ENCODE measurements around the gene DPH6. TPM values are rescaled to one million over a fixed set of nuclear protein-coding genes. Genes with fewer than 3 reads are reported as not detected.
A peak's percentile ranks its signal among the peaks of the same experiment; 100 is the strongest.

DPH6 gene
- total and polyA plus RNA-seq, 8 donors, result 9.8 to 19.1 (median 13.7) TPM

DNA sequence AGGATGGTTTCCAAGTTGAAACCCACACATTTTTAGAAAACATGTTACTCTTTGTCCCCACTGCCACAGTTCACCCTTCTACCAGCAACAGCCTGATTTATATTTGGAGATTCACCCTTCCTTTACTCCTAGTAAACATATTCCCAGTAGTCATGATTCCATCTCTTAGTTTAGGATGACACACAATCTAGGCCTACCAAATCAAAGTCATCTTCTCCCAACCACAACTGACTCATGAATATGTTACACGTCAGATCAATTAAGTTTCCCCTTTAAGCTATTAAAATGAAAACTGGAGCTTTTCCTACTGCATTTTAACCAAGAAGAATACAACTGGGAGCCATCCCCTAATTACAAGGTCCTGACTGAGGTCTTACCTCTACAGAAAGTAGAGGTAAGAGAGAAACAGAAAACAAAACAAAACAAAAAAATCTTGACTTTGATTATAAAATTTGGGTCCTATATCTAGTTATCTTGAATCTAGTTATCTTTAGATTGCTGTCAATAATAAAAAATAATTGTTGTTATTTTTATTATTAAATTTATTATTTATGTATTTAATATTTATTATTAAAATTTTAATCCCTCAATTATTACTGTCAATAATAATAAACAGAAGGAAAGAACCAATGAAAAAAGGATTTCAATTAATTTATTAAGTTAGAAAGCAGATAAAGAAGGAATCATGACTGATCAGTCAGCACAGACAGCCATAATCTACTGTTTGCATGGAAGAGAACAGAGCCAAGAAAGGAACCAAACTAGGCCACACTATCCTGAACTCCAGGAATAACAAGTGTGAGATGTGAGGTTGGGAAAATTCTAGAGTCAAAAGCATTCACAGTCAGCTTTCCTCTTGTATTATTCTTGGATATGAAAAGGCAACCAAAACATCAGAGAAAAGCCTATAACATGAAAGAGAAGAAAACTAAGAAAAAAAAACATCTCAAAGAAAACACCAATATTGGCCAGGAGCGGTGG is 12.5 kb downstream of the DPH6 start:
- TF ChIP-seq, protein P1, sequence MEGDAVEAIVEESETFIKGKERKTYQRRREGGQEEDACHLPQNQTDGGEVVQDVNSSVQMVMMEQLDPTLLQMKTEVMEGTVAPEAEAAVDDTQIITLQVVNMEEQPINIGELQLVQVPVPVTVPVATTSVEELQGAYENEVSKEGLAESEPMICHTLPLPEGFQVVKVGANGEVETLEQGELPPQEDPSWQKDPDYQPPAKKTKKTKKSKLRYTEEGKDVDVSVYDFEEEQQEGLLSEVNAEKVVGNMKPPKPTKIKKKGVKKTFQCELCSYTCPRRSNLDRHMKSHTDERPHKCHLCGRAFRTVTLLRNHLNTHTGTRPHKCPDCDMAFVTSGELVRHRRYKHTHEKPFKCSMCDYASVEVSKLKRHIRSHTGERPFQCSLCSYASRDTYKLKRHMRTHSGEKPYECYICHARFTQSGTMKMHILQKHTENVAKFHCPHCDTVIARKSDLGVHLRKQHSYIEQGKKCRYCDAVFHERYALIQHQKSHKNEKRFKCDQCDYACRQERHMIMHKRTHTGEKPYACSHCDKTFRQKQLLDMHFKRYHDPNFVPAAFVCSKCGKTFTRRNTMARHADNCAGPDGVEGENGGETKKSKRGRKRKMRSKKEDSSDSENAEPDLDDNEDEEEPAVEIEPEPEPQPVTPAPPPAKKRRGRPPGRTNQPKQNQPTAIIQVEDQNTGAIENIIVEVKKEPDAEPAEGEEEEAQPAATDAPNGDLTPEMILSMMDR (IDR thresholded peaks at IDR 0.05), result no peak
- no peak overlapping the region for H3K4me3 ChIP-seq
- H3K4me1 ChIP-seq, result no peaks in the 10 kb centered on the region
- H3K27ac ChIP-seq, result no peak overlapping the region
- no peak for ATAC-seq
- H3K27me3 ChIP-seq, result no peaks in the 10 kb centered on the region
- no peak for DNase-seq
- H3K9me3 ChIP-seq, result peaks cover 0 to 5% of the 10 kb centered on the region in 2 donors
- no peaks in the 10 kb centered on the region for H3K36me3 ChIP-seq
- intact Hi-C loops (cut with DNase I), result no loop called here

DNA sequence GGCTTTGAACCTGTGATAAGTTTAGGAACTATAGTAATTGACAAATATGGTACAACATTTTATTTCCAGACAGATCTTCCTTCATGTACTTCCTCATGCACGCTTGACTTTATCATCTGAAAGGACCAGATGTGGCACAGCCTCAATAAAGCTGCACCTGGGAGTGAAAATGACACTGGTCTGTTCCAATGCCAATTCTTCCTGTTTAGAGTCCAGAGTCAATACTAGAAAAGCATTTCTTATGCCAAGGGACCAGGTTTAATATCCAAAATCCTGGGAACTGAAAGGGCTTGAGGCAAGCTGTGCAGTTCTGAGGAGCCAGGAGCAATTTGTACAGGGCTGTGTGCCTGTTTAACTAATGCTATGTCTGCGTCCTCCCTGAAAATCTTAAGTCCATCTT is 15.3 kb downstream of the DPH6 start:
- Histone ChIP-seq H3K9me3 (peaks cover 0 to 5% of the 10 kb centered on the region in 2 donors), H3K4me3 (no peak overlapping the region), H3K4me1 (no peaks in the 10 kb centered on the region), H3K27me3 (no peaks in the 10 kb centered on the region), H3K27ac (no peak overlapping the region), H3K36me3 (no peaks in the 10 kb centered on the region)
- intact Hi-C loops (cut with DNase I), result no loop called here
- no peak for ATAC-seq
- TF ChIP-seq, protein P1 (IDR thresholded peaks at IDR 0.05), result no peak
- no peak for DNase-seq

DNA sequence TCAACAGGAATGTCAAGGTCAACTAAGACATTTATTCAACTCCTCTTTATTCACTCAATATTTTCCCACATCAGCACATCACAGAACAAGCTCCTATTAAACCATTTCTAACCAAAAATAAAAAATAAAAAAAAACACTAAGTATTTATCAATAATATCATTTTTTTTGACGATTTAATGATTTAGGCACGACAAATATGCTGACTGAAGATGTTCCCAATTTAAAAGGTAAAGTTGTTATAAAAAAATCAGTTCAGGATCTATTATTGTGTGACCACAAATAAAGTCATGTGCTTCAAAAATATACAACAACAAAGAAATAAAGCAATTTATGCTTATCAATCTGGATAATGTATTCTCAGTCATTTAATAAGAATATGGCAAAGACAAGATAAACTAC is 16.2 kb downstream of the DPH6 start:
- Histone ChIP-seq H3K36me3 (no peaks in the 10 kb centered on the region), H3K4me3 (no peak overlapping the region), H3K9me3 (peaks cover 0 to 5% of the 10 kb centered on the region in 2 donors), H3K27ac (no peak overlapping the region), H3K27me3 (no peaks in the 10 kb centered on the region), H3K4me1 (no peaks in the 10 kb centered on the region)
- intact Hi-C loops (cut with DNase I), result no loop called here
- TF ChIP-seq, protein P1 (IDR thresholded peaks at IDR 0.05), result no peak
- no peak for ATAC-seq
- DNase-seq, result no peak

DNA sequence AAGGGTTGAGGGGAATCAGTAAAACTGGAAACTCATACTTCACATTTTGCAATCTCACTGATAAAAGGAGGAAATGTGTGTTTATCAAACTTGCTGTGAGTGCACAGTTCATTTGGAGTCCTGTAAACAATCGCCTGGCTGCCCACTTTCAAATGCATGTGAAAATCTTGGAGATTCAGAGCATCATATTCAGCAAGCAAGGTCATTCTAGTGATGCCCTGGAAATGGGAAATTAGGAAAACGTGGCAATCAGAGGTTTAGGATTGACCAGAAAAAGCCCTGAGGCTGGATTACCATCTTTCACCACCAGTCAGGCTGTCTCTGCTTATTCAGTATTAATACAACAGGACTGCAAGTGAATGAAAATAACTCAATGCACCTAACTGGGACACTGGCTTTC is 23.9 kb downstream of the DPH6 start:
- Histone ChIP-seq H3K27ac (no peak overlapping the region), H3K4me3 (no peak overlapping the region), H3K9me3 (no peaks in the 10 kb centered on the region), H3K4me1 (peaks cover 0 to 17% of the 10 kb centered on the region in 2 donors), H3K27me3 (no peaks in the 10 kb centered on the region), H3K36me3 (no peaks in the 10 kb centered on the region)
- intact Hi-C loops (cut with DNase I), result no loop called here
- no peak for DNase-seq
- no peak for ATAC-seq
- TF ChIP-seq, protein P1 (IDR thresholded peaks at IDR 0.05), result no peak

DNA sequence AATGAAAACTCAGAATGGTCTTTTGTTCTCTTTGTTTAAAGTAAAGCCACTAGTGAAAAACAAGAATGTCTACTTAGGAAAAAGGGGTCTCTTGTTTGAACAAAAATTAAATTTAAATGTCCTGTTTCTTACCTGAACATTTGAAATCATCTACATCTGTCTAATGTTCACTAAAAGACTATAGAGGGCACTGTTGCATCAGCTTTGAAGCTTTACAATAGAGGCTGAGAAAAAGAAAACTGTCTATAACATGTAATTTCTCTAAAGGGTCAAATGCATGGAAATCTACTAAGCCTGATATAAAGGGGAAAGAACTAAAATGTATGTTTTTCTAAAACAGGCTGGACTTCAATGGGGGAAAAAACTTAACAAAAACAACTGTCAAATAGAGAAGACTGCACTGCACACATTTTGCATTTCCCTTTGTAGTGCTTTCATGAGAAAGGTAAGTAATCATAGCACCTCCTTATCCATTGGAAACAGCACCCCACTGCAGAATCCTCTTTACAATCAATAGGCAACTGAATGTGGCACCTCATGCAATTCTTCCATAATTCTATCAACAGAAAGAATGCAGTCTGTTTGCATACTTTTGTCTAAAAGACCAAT is 26.3 kb downstream of the DPH6 start:
- DNase-seq, result peak in 2 of 4 donors; percentile 33 to 54

More for the DNA sequence above, 26.3 kb downstream of the DPH6 start:
- Histone ChIP-seq H3K4me1 (peaks cover 0 to 17% of the 10 kb centered on the region in 2 donors), H3K4me3 (no peak overlapping the region), H3K36me3 (no peaks in the 10 kb centered on the region), H3K27ac (no peak overlapping the region), H3K27me3 (no peaks in the 10 kb centered on the region), H3K9me3 (no peaks in the 10 kb centered on the region)
- intact Hi-C loops (cut with DNase I), result no loop called here
- ATAC-seq, result peak; percentile 79
- TF ChIP-seq, protein P1 (IDR thresholded peaks at IDR 0.05), result peak; percentile 42 to 60

Data from left lung (tissue), 10 donors.